ENCODE results near the gene DENND6A.

The DENND6A gene

GRCh38 chr3:57718118-57718517 lies 25.2 kb upstream of the DENND6A start:
- no peak overlapping the region for H2AK5ac ChIP-seq (ENCODE audit: low read length)
- H3K4me3 ChIP-seq (ENCODE audit: low read length): no peak overlapping the region
- H3K27me3 ChIP-seq (ENCODE audit: insufficient read depth, low read length, poor library complexity): no peaks in the 10 kb centered on the region
- H3K79me1 ChIP-seq (ENCODE audit: low read length): no peaks in the 10 kb centered on the region
- H3K36me3 ChIP-seq (ENCODE audit: control insufficient read depth, insufficient read depth, low read length): no peaks in the 10 kb centered on the region
- WGBS (ENCODE audit: extremely low coverage, insufficient coverage, low lambda C conversion rate): no CpG with 5 or more reads among the region's 1 CpG
- H3K79me2 ChIP-seq (ENCODE audit: control insufficient read depth, insufficient read depth, low read length): no peaks in the 10 kb centered on the region
- no peak overlapping the region for H2BK15ac ChIP-seq (replicated peaks; ENCODE audit: low read depth)
- H4K5ac ChIP-seq (ENCODE audit: low read length): no peak overlapping the region
- no peak for DNase-seq
- H3K9ac ChIP-seq (ENCODE audit: low read length): no peak overlapping the region
- no peak overlapping the region for H3K4me2 ChIP-seq (ENCODE audit: low read length)
- H4K8ac ChIP-seq (ENCODE audit: low read depth, low read length): no peak overlapping the region
- no peak overlapping the region for H3K23ac ChIP-seq (ENCODE audit: low read length)
- H2BK120ac ChIP-seq (ENCODE audit: low read depth, low read length): no peak overlapping the region
- no peak overlapping the region for H3K4ac ChIP-seq (ENCODE audit: low read depth, low read length)
- no peak overlapping the region for H3K18ac ChIP-seq (ENCODE audit: low read length)
- H3K56ac ChIP-seq (ENCODE audit: low read length): no peak overlapping the region
- no peaks in the 10 kb centered on the region for H3K4me1 ChIP-seq (ENCODE audit: control insufficient read depth, low read depth, low read length)
- no peak overlapping the region for H2BK5ac ChIP-seq (ENCODE audit: low read length)
- H3K27ac ChIP-seq (ENCODE audit: low read depth, low read length): no peak overlapping the region

DNA sequence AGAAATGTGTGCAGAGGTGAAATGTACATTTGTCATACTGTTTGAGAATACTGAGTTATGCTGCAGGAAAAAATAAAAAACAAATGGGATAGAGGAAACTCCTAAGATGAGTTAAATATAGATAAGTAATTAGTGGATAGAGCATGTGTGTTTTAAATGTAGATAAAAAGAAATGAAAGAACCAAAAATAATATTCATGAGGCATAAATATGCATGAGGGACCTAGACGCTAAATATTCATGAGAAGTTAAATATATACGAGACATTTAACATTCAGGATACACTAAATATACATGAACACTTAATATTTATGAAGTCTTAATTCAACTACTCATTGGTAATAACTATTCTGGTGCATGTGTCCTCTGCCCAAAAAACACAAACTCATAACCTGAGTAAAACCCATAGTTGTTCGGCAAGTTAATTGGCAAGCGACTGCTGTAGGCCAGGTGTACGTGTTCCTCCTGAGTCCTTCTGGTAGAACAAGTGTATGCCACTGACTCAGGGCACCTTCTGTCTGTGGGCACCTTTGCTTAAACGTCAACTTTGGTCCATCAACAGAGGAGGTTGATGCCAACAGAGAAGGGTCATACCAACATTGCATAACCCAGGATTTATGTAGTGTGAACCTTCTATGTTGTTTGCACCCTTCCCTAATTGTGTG lies 24.5 kb upstream of the DENND6A start:
- no peak overlapping the region for H4K8ac ChIP-seq (ENCODE audit: low read depth, low read length)
- no peak overlapping the region for H2AK5ac ChIP-seq (ENCODE audit: low read length)
- no peak overlapping the region for H3K4ac ChIP-seq (ENCODE audit: low read depth, low read length)
- H2BK5ac ChIP-seq (ENCODE audit: low read length): no peak overlapping the region
- no peak overlapping the region for H2BK15ac ChIP-seq (replicated peaks; ENCODE audit: low read depth)
- no peaks in the 10 kb centered on the region for H3K36me3 ChIP-seq (ENCODE audit: control insufficient read depth, insufficient read depth, low read length)
- no peak overlapping the region for H3K4me2 ChIP-seq (ENCODE audit: low read length)
- no peak overlapping the region for H3K27ac ChIP-seq (ENCODE audit: low read depth, low read length)
- H3K18ac ChIP-seq (ENCODE audit: low read length): no peak overlapping the region
- no peaks in the 10 kb centered on the region for H3K4me1 ChIP-seq (ENCODE audit: control insufficient read depth, low read depth, low read length)
- H3K9ac ChIP-seq (ENCODE audit: low read length): no peak overlapping the region
- H3K79me2 ChIP-seq (ENCODE audit: control insufficient read depth, insufficient read depth, low read length): no peaks in the 10 kb centered on the region
- no peaks in the 10 kb centered on the region for H3K79me1 ChIP-seq (ENCODE audit: low read length)
- no peak overlapping the region for H3K23ac ChIP-seq (ENCODE audit: low read length)
- H4K5ac ChIP-seq (ENCODE audit: low read length): no peak overlapping the region
- no peaks in the 10 kb centered on the region for H3K27me3 ChIP-seq (ENCODE audit: insufficient read depth, low read length, poor library complexity)
- no peak overlapping the region for H2BK120ac ChIP-seq (ENCODE audit: low read depth, low read length)
- H3K56ac ChIP-seq (ENCODE audit: low read length): no peak overlapping the region
- no peak for DNase-seq
- H3K4me3 ChIP-seq (ENCODE audit: low read length): no peak overlapping the region
- no CpG with 5 or more reads among the region's 6 CpGs for WGBS (ENCODE audit: extremely low coverage, insufficient coverage, low lambda C conversion rate)

GRCh38 chr3:57715686-57716085 lies 22.8 kb upstream of the DENND6A start:
- Histone ChIP-seq H3K4me2 (ENCODE audit: low read length) (no peak overlapping the region), H2AK5ac (ENCODE audit: low read length) (no peak overlapping the region), H3K27me3 (ENCODE audit: insufficient read depth, low read length, poor library complexity) (no peaks in the 10 kb centered on the region), H3K18ac (ENCODE audit: low read length) (no peak overlapping the region), H3K56ac (ENCODE audit: low read length) (no peak overlapping the region), H2BK120ac (ENCODE audit: low read depth, low read length) (no peak overlapping the region), H4K8ac (ENCODE audit: low read depth, low read length) (no peak overlapping the region), H3K36me3 (ENCODE audit: control insufficient read depth, insufficient read depth, low read length) (no peaks in the 10 kb centered on the region), H3K79me2 (ENCODE audit: control insufficient read depth, insufficient read depth, low read length) (no peaks in the 10 kb centered on the region), H2BK15ac (replicated peaks; ENCODE audit: low read depth) (no peak overlapping the region), H4K5ac (ENCODE audit: low read length) (no peak overlapping the region), H3K4ac (ENCODE audit: low read depth, low read length) (no peak overlapping the region), H3K27ac (ENCODE audit: low read depth, low read length) (no peak overlapping the region), H3K4me3 (ENCODE audit: low read length) (no peak overlapping the region), H3K79me1 (ENCODE audit: low read length) (no peaks in the 10 kb centered on the region), H2BK5ac (ENCODE audit: low read length) (no peak overlapping the region), H3K9ac (ENCODE audit: low read length) (no peak overlapping the region), H3K4me1 (ENCODE audit: control insufficient read depth, low read depth, low read length) (no peaks in the 10 kb centered on the region), H3K23ac (ENCODE audit: low read length) (no peak overlapping the region)
- no CpG with 5 or more reads among the region's 4 CpGs for WGBS (ENCODE audit: extremely low coverage, insufficient coverage, low lambda C conversion rate)
- DNase-seq: no peak

DNA sequence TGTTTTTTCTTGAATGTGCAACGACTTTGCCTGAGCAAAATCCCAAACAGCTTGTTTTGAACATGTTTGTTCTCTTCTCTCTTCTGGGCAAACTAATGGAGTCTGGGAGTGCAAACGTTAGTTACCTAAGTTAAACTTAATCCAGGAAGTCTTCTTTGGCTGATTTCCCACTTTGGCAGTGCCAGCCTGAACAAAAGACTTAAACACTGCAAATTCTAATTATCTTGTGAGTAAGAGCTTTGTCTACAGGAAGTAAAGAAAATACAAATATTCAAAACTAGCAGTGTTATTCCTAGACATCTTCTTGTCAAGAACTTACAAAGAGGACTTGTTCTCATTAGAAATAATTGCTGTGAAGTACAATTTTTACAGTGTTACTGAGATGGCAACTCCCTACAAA lies 16.7 kb upstream of the DENND6A start:
- Histone ChIP-seq H3K79me1 (ENCODE audit: low read length) (no peaks in the 10 kb centered on the region), H3K4me2 (ENCODE audit: low read length) (no peak overlapping the region), H2AK5ac (ENCODE audit: low read length) (no peak overlapping the region), H3K56ac (ENCODE audit: low read length) (no peak overlapping the region), H3K9ac (ENCODE audit: low read length) (no peak overlapping the region), H3K4ac (ENCODE audit: low read depth, low read length) (no peak overlapping the region), H2BK5ac (ENCODE audit: low read length) (no peak overlapping the region), H3K27me3 (ENCODE audit: insufficient read depth, low read length, poor library complexity) (no peaks in the 10 kb centered on the region), H4K8ac (ENCODE audit: low read depth, low read length) (no peak overlapping the region), H3K27ac (ENCODE audit: low read depth, low read length) (no peak overlapping the region), H2BK15ac (replicated peaks; ENCODE audit: low read depth) (no peak overlapping the region), H3K18ac (ENCODE audit: low read length) (no peak overlapping the region), H3K79me2 (ENCODE audit: control insufficient read depth, insufficient read depth, low read length) (no peaks in the 10 kb centered on the region), H3K4me3 (ENCODE audit: low read length) (no peak overlapping the region), H4K5ac (ENCODE audit: low read length) (no peak overlapping the region), H3K36me3 (ENCODE audit: control insufficient read depth, insufficient read depth, low read length) (no peaks in the 10 kb centered on the region), H2BK120ac (ENCODE audit: low read depth, low read length) (no peak overlapping the region), H3K4me1 (ENCODE audit: control insufficient read depth, low read depth, low read length) (no peaks in the 10 kb centered on the region), H3K23ac (ENCODE audit: low read length) (no peak overlapping the region)
- no CpG with 5 or more reads among the region's 2 CpGs for WGBS (ENCODE audit: extremely low coverage, insufficient coverage, low lambda C conversion rate)
- no peak for DNase-seq

DNA sequence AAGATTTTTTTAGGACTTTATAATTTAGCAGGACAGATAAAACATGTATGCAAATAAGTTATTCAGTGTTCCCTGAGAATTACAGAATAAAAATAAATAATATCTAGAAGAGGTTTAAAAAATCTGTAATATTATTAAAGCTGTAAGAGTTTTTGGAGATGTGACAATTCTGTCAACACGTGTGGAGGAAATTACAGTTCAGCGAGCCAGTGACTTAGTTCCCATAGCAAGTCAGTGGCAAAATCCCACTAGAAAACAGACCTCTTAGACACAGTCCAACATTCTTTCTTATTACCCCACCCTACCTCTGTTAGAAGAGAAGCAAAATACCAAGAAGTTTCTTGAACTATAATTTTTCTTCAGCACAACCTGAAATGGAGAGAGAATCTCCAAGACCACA lies 16.2 kb upstream of the DENND6A start:
- Histone ChIP-seq H3K27me3 (ENCODE audit: insufficient read depth, low read length, poor library complexity) (no peaks in the 10 kb centered on the region), H2AK5ac (ENCODE audit: low read length) (no peak overlapping the region), H3K79me2 (ENCODE audit: control insufficient read depth, insufficient read depth, low read length) (no peaks in the 10 kb centered on the region), H3K4me2 (ENCODE audit: low read length) (no peak overlapping the region), H3K79me1 (ENCODE audit: low read length) (no peaks in the 10 kb centered on the region), H2BK120ac (ENCODE audit: low read depth, low read length) (no peak overlapping the region), H2BK15ac (replicated peaks; ENCODE audit: low read depth) (no peak overlapping the region), H3K18ac (ENCODE audit: low read length) (no peak overlapping the region), H3K56ac (ENCODE audit: low read length) (no peak overlapping the region), H2BK5ac (ENCODE audit: low read length) (no peak overlapping the region), H3K23ac (ENCODE audit: low read length) (no peak overlapping the region), H3K4me1 (ENCODE audit: control insufficient read depth, low read depth, low read length) (no peaks in the 10 kb centered on the region), H4K8ac (ENCODE audit: low read depth, low read length) (no peak overlapping the region), H3K4ac (ENCODE audit: low read depth, low read length) (no peak overlapping the region), H3K9ac (ENCODE audit: low read length) (no peak overlapping the region), H3K27ac (ENCODE audit: low read depth, low read length) (no peak overlapping the region), H3K4me3 (ENCODE audit: low read length) (no peak overlapping the region), H4K5ac (ENCODE audit: low read length) (no peak overlapping the region), H3K36me3 (ENCODE audit: control insufficient read depth, insufficient read depth, low read length) (no peaks in the 10 kb centered on the region)
- no CpG with 5 or more reads among the region's 2 CpGs for WGBS (ENCODE audit: extremely low coverage, insufficient coverage, low lambda C conversion rate)
- DNase-seq: no peak

- H3K4me1 ChIP-seq (ENCODE audit: control insufficient read depth, low read depth, low read length): no peaks in the 10 kb centered on the region
- H4K5ac ChIP-seq (ENCODE audit: low read length): no peak overlapping the region
- H3K36me3 ChIP-seq (ENCODE audit: control insufficient read depth, insufficient read depth, low read length): no peaks in the 10 kb centered on the region
- H2BK15ac ChIP-seq (replicated peaks; ENCODE audit: low read depth): no peak overlapping the region
- H2BK120ac ChIP-seq (ENCODE audit: low read depth, low read length): no peak overlapping the region
- H3K4me3 ChIP-seq (ENCODE audit: low read length): no peak overlapping the region
- H3K4me2 ChIP-seq (ENCODE audit: low read length): no peak overlapping the region
- no peak for DNase-seq
- no peaks in the 10 kb centered on the region for H3K79me2 ChIP-seq (ENCODE audit: control insufficient read depth, insufficient read depth, low read length)
- no peak overlapping the region for H3K9ac ChIP-seq (ENCODE audit: low read length)
- no peak overlapping the region for H3K56ac ChIP-seq (ENCODE audit: low read length)
- H4K8ac ChIP-seq (ENCODE audit: low read depth, low read length): no peak overlapping the region
- no peak overlapping the region for H3K27ac ChIP-seq (ENCODE audit: low read depth, low read length)
- no peak overlapping the region for H2BK5ac ChIP-seq (ENCODE audit: low read length)
- H3K18ac ChIP-seq (ENCODE audit: low read length): no peak overlapping the region
- H3K27me3 ChIP-seq (ENCODE audit: insufficient read depth, low read length, poor library complexity): no peaks in the 10 kb centered on the region
- no peak overlapping the region for H2AK5ac ChIP-seq (ENCODE audit: low read length)
- H3K4ac ChIP-seq (ENCODE audit: low read depth, low read length): no peak overlapping the region
- H3K23ac ChIP-seq (ENCODE audit: low read length): no peak overlapping the region
- H3K79me1 ChIP-seq (ENCODE audit: low read length): no peaks in the 10 kb centered on the region
- WGBS (ENCODE audit: extremely low coverage, insufficient coverage, low lambda C conversion rate): no CpG with 5 or more reads among the region's 3 CpGs
Observed at GRCh38 chr3:57706462-57706861, 13.6 kb upstream of the DENND6A start.
